Stomach (tissue), 4 donors: ENCODE data around the gene FHOD3.

Experiments
- EP300 ChIP-seq: sonication (generic); formaldehyde crosslinking; IDR thresholded peaks from one replicate; pipeline ENCODE4 v1.6.1; 2017; ENCODE audit warnings: antibody characterized with exemption
- POLR2A ChIP-seq, 4 donors: fragments of 450-650 bp; IDR thresholded peaks; one replicate each; pipeline ENCODE4 v1.6.1; 2016; ENCODE audit warnings: antibody characterized with exemption in 4 of 4, control low read depth in 2 of 4, mild to moderate bottlenecking in 1 of 4, moderate library complexity in 1 of 4
- POLR2AphosphoS5 ChIP-seq, 3 donors: sonication (generic); formaldehyde crosslinking; IDR thresholded peaks; one replicate each; pipeline ENCODE4 v1.6.1; 2016; ENCODE audit warnings: antibody characterized with exemption in 3 of 3
- TF ChIP-seq, protein P1 (sequence below), 7 experiments: fragments of 450-650 bp in 4 of 7; fragments of 200-600 bp in 3 of 7; sonication (generic) in 3 of 7; IDR thresholded peaks; one replicate each; pipeline ENCODE4 v1.5.1; 2016 to 2019; ENCODE audit warnings: antibody characterized with exemption in 7 of 7, control low read depth in 2 of 7, mild to moderate bottlenecking in 1 of 7

- no peak for TF ChIP-seq POLR2AphosphoS5 (IDR thresholded peaks at IDR 0.05)
- TF ChIP-seq, protein P1, sequence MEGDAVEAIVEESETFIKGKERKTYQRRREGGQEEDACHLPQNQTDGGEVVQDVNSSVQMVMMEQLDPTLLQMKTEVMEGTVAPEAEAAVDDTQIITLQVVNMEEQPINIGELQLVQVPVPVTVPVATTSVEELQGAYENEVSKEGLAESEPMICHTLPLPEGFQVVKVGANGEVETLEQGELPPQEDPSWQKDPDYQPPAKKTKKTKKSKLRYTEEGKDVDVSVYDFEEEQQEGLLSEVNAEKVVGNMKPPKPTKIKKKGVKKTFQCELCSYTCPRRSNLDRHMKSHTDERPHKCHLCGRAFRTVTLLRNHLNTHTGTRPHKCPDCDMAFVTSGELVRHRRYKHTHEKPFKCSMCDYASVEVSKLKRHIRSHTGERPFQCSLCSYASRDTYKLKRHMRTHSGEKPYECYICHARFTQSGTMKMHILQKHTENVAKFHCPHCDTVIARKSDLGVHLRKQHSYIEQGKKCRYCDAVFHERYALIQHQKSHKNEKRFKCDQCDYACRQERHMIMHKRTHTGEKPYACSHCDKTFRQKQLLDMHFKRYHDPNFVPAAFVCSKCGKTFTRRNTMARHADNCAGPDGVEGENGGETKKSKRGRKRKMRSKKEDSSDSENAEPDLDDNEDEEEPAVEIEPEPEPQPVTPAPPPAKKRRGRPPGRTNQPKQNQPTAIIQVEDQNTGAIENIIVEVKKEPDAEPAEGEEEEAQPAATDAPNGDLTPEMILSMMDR (IDR thresholded peaks at IDR 0.05): no peak
- no peak for TF ChIP-seq POLR2A (IDR thresholded peaks at IDR 0.05)
- TF ChIP-seq EP300: no peak
Measured at GRCh38 chr18:36792634-36793283, 495.2 kb downstream of the FHOD3 start.
